HCT116 (cell line): ENCODE results near the gene NPDC1. TPM values are rescaled to one million over a fixed set of nuclear protein-coding genes. Genes with fewer than 3 reads are reported as not detected.

Experiments
- ATAC-seq: fragments of 200-7000 bp; cut with Tn5 transposase; 2 replicates; pipeline ENCODE4 v1.9.1; 2020; ENCODE audit warnings: mild to moderate bottlenecking, moderate library complexity
- BruUV-seq: library from RNA; stranded (reverse); fragments of 400-500 nt; replicated peaks from 2 replicates; lab custom pipeline; 2021; lab: Mats Ljungman, UMichigan
- CTCF ChIA-PET: fragments of 300-600 bp; sonication (Branson Sonifier 250); formaldehyde crosslinking; loops from one replicate; lab custom pipeline; 2021; ENCODE audit warnings: antibody characterized with exemption; lab: Charles Lee
- POLR2A ChIA-PET: fragments of 300-600, 350-600 bp; sonication (Branson Sonifier 250); formaldehyde crosslinking; loops from one replicate; lab custom pipeline; 2021; ENCODE audit warnings: antibody characterized with exemption; lab: Charles Lee
- RAD21 ChIA-PET, 2 experiments: fragments of 300-600 bp; sonication (Branson Sonifier 250); formaldehyde crosslinking; loops; one replicate each; lab custom pipeline; 2023; ENCODE audit warnings: low total read pairs in 2 of 2; ENCODE audit not compliant: uncharacterized antibody in 2 of 2, unreplicated experiment in 2 of 2, low non-redundant PET in 1 of 2; lab: Charles Lee
- DNase-seq: peaks from one replicate; pipeline ENCODE4 v3.0.0-alpha.2; 2010; ENCODE audit warnings: low read depth, low spot score
- H2AFZ ChIP-seq: fragments of 200-600 bp; shearing (Covaris generic), sonication (generic); 2 replicates; pipeline ENCODE4 v1.6.1; 2017; ENCODE audit warnings: low read depth, mixed run types, mixed read lengths, antibody characterized with exemption, low read length; ENCODE audit not compliant: poor library complexity, severe bottlenecking
- H3K27ac ChIP-seq: 2 replicates; pipeline ENCODE4 v1.5.1; 2012; ENCODE audit warnings: low read depth, low read length
- H3K27me3 ChIP-seq: fragments of 200-600 bp; sonication (generic); 2 replicates; pipeline ENCODE4 v1.6.1; 2016; ENCODE audit warnings: mixed run types, low read length, mixed read lengths; ENCODE audit not compliant: insufficient read depth
- H3K36me3 ChIP-seq, 2 experiments: fragments of 200-500 bp in 1 of 2; fragments of 200-600 bp in 1 of 2; sonication (Bioruptor generic) in 1 of 2; sonication (generic) in 1 of 2; 2 replicates each; pipeline versions ENCODE4 v1.5.1 to v1.6.1; 2014 to 2016; ENCODE audit warnings: low read length in 2 of 2, inconsistent platforms in 1 of 2, mixed read lengths in 1 of 2, mixed run types in 1 of 2; ENCODE audit not compliant: insufficient read depth in 2 of 2, control insufficient read depth in 1 of 2
- H3K4me1 ChIP-seq, 2 experiments: fragments of 200-600 bp in 1 of 2; sonication (generic) in 1 of 2; 2 replicates each; pipeline versions ENCODE4 v1.5.1 to v1.6.1; 2012 to 2017; ENCODE audit warnings: low read length in 2 of 2, inconsistent platforms in 1 of 2, mild to moderate bottlenecking in 1 of 2, mixed read lengths in 1 of 2, mixed run types in 1 of 2, moderate library complexity in 1 of 2; ENCODE audit not compliant: insufficient read depth in 2 of 2, control insufficient read depth in 1 of 2
- H3K4me2 ChIP-seq: fragments of 200-600 bp; sonication (generic); 2 replicates; pipeline ENCODE4 v1.6.1; 2017; ENCODE audit warnings: mixed run types, low read length, mixed read lengths
- H3K4me3 ChIP-seq, 2 experiments: fragments of 200-600 bp in 1 of 2; sonication (generic) in 1 of 2; replicated peaks in 1 of 2; 2 replicates each; pipeline ENCODE4 v1.5.1; 2011 to 2016; ENCODE audit warnings: low read length in 2 of 2, control low read depth in 1 of 2, low read depth in 1 of 2, mild to moderate bottlenecking in 1 of 2, mixed read lengths in 1 of 2, mixed run types in 1 of 2
- H3K79me2 ChIP-seq: fragments of 200-600 bp; sonication (generic); 2 replicates; pipeline ENCODE4 v1.6.1; 2017; ENCODE audit warnings: mild to moderate bottlenecking, mixed run types, low read length, moderate library complexity, mixed read lengths; ENCODE audit not compliant: insufficient read depth
- H3K9ac ChIP-seq: fragments of 200-600 bp; sonication (generic); 2 replicates; pipeline ENCODE4 v1.6.1; 2016; ENCODE audit warnings: low read length, mixed read lengths
- H3K9me2 ChIP-seq: fragments of 200-600 bp; sonication (generic), shearing (Covaris generic); 2 replicates; pipeline ENCODE4 v1.6.1; 2017; ENCODE audit warnings: mixed run types, mild to moderate bottlenecking, moderate library complexity; ENCODE audit not compliant: insufficient read depth
- H3K9me3 ChIP-seq, 2 experiments: fragments of 200-500 bp in 1 of 2; fragments of 200-600 bp in 1 of 2; sonication (Bioruptor generic) in 1 of 2; sonication (generic) in 1 of 2; 2 replicates each; pipeline ENCODE4 v1.6.1; 2014 to 2017; ENCODE audit warnings: low read length in 2 of 2, mixed read lengths in 2 of 2, inconsistent platforms in 1 of 2, low read depth in 1 of 2, mild to moderate bottlenecking in 1 of 2, mixed run types in 1 of 2, moderate library complexity in 1 of 2; ENCODE audit not compliant: control insufficient read depth in 1 of 2, insufficient read depth in 1 of 2
- H4K20me1 ChIP-seq: fragments of 200-600 bp; sonication (generic), shearing (Covaris generic); 2 replicates; pipeline ENCODE4 v1.6.1; 2017; ENCODE audit warnings: mixed run types, mild to moderate bottlenecking, moderate library complexity; ENCODE audit not compliant: insufficient read depth
- ELF1 ChIP-seq: IDR thresholded peaks from 2 replicates; pipeline ENCODE4 v1.6.1; 2012; ENCODE audit warnings: low read depth, borderline replicate concordance
- EZH2 ChIP-seq: fragments of 200-600 bp; sonication (generic); IDR thresholded peaks from 2 replicates; pipeline ENCODE4 v1.6.1; 2017; ENCODE audit warnings: antibody characterized with exemption, mixed run types
- JUND ChIP-seq: IDR thresholded peaks from 2 replicates; pipeline ENCODE4 v1.6.1; 2012
- MAX ChIP-seq: IDR thresholded peaks from 2 replicates; pipeline ENCODE4 v1.6.1; 2012
- POLR2AphosphoS5 ChIP-seq: IDR thresholded peaks from 2 replicates; pipeline ENCODE4 v1.6.1; 2011; ENCODE audit warnings: mild to moderate bottlenecking, low read depth, low read length, moderate library complexity
- RAD21 ChIP-seq: IDR thresholded peaks from 2 replicates; pipeline ENCODE4 v1.6.1; 2012; ENCODE audit warnings: low read depth, mild to moderate bottlenecking
- SRF ChIP-seq: IDR thresholded peaks from 2 replicates; pipeline ENCODE4 v1.6.1; 2012; ENCODE audit warnings: low read depth
- ZNF274 ChIP-seq: fragments of 200-500 bp; sonication (Bioruptor generic); IDR thresholded peaks from 2 replicates; pipeline ENCODE4 v1.6.1; 2014; ENCODE audit warnings: mild to moderate bottlenecking, low read depth, low read length, inconsistent platforms
- intact Hi-C: fragments of 100-400 bp; cut with micrococcal nuclease; formaldehyde crosslinking; loops from 2 replicates; pipeline ENCODE4 v1.10.0; 2022
- total RNA-seq: library from RNA; stranded (reverse); gene quantifications from one replicate; pipeline ENCODE4 v1.2.1, GENCODE V29; 2021; ENCODE audit not compliant: unreplicated experiment
- TF ChIP-seq, protein P1 (sequence below), 3 experiments: fragments of 200-600 bp in 1 of 3; sonication (generic) in 1 of 3; IDR thresholded peaks in 2 of 3; conservative IDR thresholded peaks in 1 of 3; 2 replicates each; pipeline ENCODE4 v1.5.1; 2012 to 2017; ENCODE audit warnings: low read depth in 2 of 3, low read length in 2 of 3, antibody characterized with exemption in 1 of 3, borderline replicate concordance in 1 of 3, control low read depth in 1 of 3, mild to moderate bottlenecking in 1 of 3, mixed read lengths in 1 of 3, mixed run types in 1 of 3, moderate library complexity in 1 of 3; ENCODE audit not compliant: insufficient read depth in 1 of 3

Gene NPDC1
- total RNA-seq, 1 experiment from 2014 or later = 98.8 TPM

DNA sequence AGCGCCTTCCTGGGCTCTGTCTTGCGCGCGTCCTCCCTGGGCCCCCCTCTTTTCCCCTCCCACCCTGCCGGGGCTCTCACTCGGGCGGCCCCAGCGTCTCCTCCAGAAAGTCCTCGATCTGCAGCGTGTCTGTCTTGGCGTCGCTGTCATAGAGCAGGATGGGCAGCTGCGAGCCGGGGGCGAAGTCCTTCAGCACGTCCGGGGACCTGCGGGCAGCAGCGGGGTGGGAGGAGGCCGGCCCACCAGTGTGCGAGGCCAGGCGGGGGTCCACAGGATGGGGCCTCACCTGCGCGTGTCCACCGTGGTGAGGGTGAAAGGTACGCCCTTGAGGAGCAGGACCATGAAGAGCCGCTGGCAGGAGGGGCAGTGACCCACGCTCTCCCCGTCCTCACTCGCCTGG lies 50.6 kb downstream of the NPDC1 start:
- Histone ChIP-seq H3K36me3 (peaks cover 0 to 12% of the 10 kb centered on the region in 2 experiments; a peak in 2 of 4 replicates), H3K9me2 (no peaks in the 10 kb centered on the region), H3K4me2 (peak overlapping the region; percentile 88), H3K4me3 (no peak overlapping the region), H2AFZ (no peak overlapping the region), H4K20me1 (no peaks in the 10 kb centered on the region), H3K4me1 (peaks cover 54 to 75% of the 10 kb centered on the region in 2 experiments), H3K9me3 (no peaks in the 10 kb centered on the region; a peak in 1 of 4 replicates), H3K9ac (no peak overlapping the region), H3K27me3 (no peaks in the 10 kb centered on the region), H3K27ac (peak overlapping the region; percentile 95), H3K79me2 (peaks cover 20% of the 10 kb centered on the region)
- no peak for ATAC-seq
- TF ChIP-seq ELF1 = no peak
- TF ChIP-seq POLR2AphosphoS5 = no peak
- TF ChIP-seq, protein P1, sequence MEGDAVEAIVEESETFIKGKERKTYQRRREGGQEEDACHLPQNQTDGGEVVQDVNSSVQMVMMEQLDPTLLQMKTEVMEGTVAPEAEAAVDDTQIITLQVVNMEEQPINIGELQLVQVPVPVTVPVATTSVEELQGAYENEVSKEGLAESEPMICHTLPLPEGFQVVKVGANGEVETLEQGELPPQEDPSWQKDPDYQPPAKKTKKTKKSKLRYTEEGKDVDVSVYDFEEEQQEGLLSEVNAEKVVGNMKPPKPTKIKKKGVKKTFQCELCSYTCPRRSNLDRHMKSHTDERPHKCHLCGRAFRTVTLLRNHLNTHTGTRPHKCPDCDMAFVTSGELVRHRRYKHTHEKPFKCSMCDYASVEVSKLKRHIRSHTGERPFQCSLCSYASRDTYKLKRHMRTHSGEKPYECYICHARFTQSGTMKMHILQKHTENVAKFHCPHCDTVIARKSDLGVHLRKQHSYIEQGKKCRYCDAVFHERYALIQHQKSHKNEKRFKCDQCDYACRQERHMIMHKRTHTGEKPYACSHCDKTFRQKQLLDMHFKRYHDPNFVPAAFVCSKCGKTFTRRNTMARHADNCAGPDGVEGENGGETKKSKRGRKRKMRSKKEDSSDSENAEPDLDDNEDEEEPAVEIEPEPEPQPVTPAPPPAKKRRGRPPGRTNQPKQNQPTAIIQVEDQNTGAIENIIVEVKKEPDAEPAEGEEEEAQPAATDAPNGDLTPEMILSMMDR (IDR thresholded peaks at IDR 0.05 in 2 of 3, conservative IDR thresholded peaks at IDR 0.05 in 1 of 3; ENCODE audit: borderline replicate concordance in 1 of 3, insufficient read depth in 1 of 3, low read depth in 2 of 3, low read length in 2 of 3) = no peak
- TF ChIP-seq MAX = no peak
- no peak for TF ChIP-seq SRF
- TF ChIP-seq RAD21 = no peak
- no peak for TF ChIP-seq EZH2
- TF ChIP-seq JUND = no peak
- TF ChIP-seq ZNF274 = no peak
- CTCF ChIA-PET = interaction anchor here (1.0 to 1.5 kb wide), 4 partner anchors 34 to 241 kb away, joined by 3 to 11 read pairs (median 4); no protein-coding TSS in a partner anchor
- BruUV-seq = no TSS peak
- DNase-seq = no peak
- RAD21 ChIA-PET = no interaction called here
- intact Hi-C loops = no loop called here
- POLR2A ChIA-PET = no interaction called here
